Measurements from ENCODE around the gene MMUT.

The MMUT gene

GRCh38 chr6:49416195-49416594 is 46.9 kb downstream of the MMUT start:
- Histone ChIP-seq H3K4me1 (ENCODE audit: insufficient read depth, low read length, severe bottlenecking) (no peaks in the 10 kb centered on the region), H3K9me2 (ENCODE audit: low read depth, low read length) (no peaks in the 10 kb centered on the region), H2AFZ (ENCODE audit: low read length) (no peak overlapping the region), H3K79me2 (ENCODE audit: insufficient read depth, low read length) (no peaks in the 10 kb centered on the region), H3K4me3 (ENCODE audit: low read depth, low read length, poor library complexity, severe bottlenecking) (no peak overlapping the region), H3K27me3 (ENCODE audit: insufficient read depth, low read length) (no peaks in the 10 kb centered on the region), H3K9me3 (ENCODE audit: low read length) (no peaks in the 10 kb centered on the region), H3F3A (ENCODE audit: insufficient read depth, low read length) (no peaks in the 10 kb centered on the region), H4K20me1 (ENCODE audit: insufficient read depth, low read length) (no peaks in the 10 kb centered on the region), H3K4me2 (ENCODE audit: low read length) (no peak overlapping the region), H3K27ac (ENCODE audit: low read depth, low read length, poor library complexity, severe bottlenecking) (no peak overlapping the region), H3K36me3 (ENCODE audit: insufficient read depth, low read length) (no peaks in the 10 kb centered on the region), H3K9ac (ENCODE audit: low read length) (no peak overlapping the region)
- TF ChIP-seq, protein P1, sequence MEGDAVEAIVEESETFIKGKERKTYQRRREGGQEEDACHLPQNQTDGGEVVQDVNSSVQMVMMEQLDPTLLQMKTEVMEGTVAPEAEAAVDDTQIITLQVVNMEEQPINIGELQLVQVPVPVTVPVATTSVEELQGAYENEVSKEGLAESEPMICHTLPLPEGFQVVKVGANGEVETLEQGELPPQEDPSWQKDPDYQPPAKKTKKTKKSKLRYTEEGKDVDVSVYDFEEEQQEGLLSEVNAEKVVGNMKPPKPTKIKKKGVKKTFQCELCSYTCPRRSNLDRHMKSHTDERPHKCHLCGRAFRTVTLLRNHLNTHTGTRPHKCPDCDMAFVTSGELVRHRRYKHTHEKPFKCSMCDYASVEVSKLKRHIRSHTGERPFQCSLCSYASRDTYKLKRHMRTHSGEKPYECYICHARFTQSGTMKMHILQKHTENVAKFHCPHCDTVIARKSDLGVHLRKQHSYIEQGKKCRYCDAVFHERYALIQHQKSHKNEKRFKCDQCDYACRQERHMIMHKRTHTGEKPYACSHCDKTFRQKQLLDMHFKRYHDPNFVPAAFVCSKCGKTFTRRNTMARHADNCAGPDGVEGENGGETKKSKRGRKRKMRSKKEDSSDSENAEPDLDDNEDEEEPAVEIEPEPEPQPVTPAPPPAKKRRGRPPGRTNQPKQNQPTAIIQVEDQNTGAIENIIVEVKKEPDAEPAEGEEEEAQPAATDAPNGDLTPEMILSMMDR (IDR thresholded peaks at IDR 0.05; ENCODE audit: low read length) = no peak
- TF ChIP-seq EZH2 (IDR thresholded peaks at IDR 0.05; ENCODE audit: borderline replicate concordance, low read length) = no peak

DNA sequence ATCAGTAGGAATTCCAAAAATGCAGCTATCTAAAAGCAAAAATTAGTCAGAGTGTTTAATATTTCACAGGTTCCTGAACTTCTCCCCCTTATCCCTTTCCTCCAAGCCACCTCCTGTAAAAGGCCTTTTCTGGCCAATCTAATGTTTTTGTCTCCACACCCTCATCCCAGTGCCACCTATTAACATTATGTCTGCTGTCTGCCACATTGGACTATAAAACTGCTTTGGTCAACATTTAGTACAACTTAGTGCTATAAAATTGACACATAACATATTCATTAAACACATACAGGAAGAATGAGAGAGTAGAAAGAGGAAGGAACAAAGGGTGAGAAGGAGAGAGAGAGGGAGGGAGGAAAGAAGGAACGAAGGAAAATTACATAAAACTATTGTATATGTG is 47.7 kb downstream of the MMUT start:
- no peaks in the 10 kb centered on the region for H3K79me2 ChIP-seq (ENCODE audit: insufficient read depth, low read length)
- H3K9me2 ChIP-seq (ENCODE audit: low read depth, low read length) = no peaks in the 10 kb centered on the region
- H4K20me1 ChIP-seq (ENCODE audit: insufficient read depth, low read length) = no peaks in the 10 kb centered on the region
- H3K9me3 ChIP-seq (ENCODE audit: low read length) = no peaks in the 10 kb centered on the region
- no peaks in the 10 kb centered on the region for H3K4me1 ChIP-seq (ENCODE audit: insufficient read depth, low read length, severe bottlenecking)
- H3K36me3 ChIP-seq (ENCODE audit: insufficient read depth, low read length) = no peaks in the 10 kb centered on the region
- H2AFZ ChIP-seq (ENCODE audit: low read length) = no peak overlapping the region
- H3K4me3 ChIP-seq (ENCODE audit: low read depth, low read length, poor library complexity, severe bottlenecking) = no peak overlapping the region
- H3F3A ChIP-seq (ENCODE audit: insufficient read depth, low read length) = no peaks in the 10 kb centered on the region
- H3K9ac ChIP-seq (ENCODE audit: low read length) = no peak overlapping the region
- H3K27ac ChIP-seq (ENCODE audit: low read depth, low read length, poor library complexity, severe bottlenecking) = no peak overlapping the region
- H3K27me3 ChIP-seq (ENCODE audit: insufficient read depth, low read length) = no peaks in the 10 kb centered on the region
- TF ChIP-seq EZH2 (IDR thresholded peaks at IDR 0.05; ENCODE audit: borderline replicate concordance, low read length) = no peak
- H3K4me2 ChIP-seq (ENCODE audit: low read length) = no peak overlapping the region

- Histone ChIP-seq H3K36me3 (ENCODE audit: insufficient read depth, low read length) (no peaks in the 10 kb centered on the region), H3K9ac (ENCODE audit: low read length) (no peak overlapping the region), H3K9me3 (ENCODE audit: low read length) (no peaks in the 10 kb centered on the region), H2AFZ (ENCODE audit: low read length) (no peak overlapping the region), H3K9me2 (ENCODE audit: low read depth, low read length) (no peaks in the 10 kb centered on the region), H3K4me2 (ENCODE audit: low read length) (no peak overlapping the region), H3K79me2 (ENCODE audit: insufficient read depth, low read length) (no peaks in the 10 kb centered on the region), H3F3A (ENCODE audit: insufficient read depth, low read length) (no peaks in the 10 kb centered on the region), H3K27me3 (ENCODE audit: insufficient read depth, low read length) (no peaks in the 10 kb centered on the region), H4K20me1 (ENCODE audit: insufficient read depth, low read length) (no peaks in the 10 kb centered on the region), H3K4me3 (ENCODE audit: low read depth, low read length, poor library complexity, severe bottlenecking) (no peak overlapping the region), H3K27ac (ENCODE audit: low read depth, low read length, poor library complexity, severe bottlenecking) (no peak overlapping the region), H3K4me1 (ENCODE audit: insufficient read depth, low read length, severe bottlenecking) (no peaks in the 10 kb centered on the region)
- no peak for TF ChIP-seq EZH2 (IDR thresholded peaks at IDR 0.05; ENCODE audit: borderline replicate concordance, low read length)
- TF ChIP-seq, protein P1 (IDR thresholded peaks at IDR 0.05; ENCODE audit: low read length) = no peak
Measured at GRCh38 chr6:49410564-49410963, 52.5 kb downstream of the MMUT start.

DNA sequence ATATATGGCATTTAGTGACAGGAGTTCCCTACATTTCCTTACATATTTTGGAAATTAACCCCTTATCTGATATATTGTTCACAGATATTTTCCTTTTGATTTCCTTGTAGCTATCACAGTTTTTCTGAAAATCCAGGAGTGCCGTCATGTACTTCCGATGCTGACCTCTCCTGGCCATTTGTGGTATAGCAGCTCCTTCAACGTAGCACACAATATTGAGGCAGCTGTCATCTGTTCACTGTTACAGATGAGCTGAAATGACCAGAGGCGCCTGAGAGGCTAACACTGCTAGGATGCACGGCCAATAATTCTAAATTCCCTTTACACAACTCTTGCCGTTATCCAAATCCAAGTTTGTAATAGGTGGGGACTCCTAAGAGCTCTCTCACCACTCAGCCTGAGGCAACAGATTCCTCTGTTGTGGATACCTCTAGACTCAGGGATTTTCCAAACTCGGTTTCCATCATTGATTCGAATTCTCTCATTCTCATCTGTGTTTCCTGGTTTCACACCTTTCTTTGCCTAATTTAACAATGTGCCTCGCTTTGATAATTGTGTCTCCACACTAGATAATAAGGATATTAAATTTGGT is 53.0 kb downstream of the MMUT start:
- H3K9ac ChIP-seq (ENCODE audit: low read length) = no peak overlapping the region
- H3K27me3 ChIP-seq (ENCODE audit: insufficient read depth, low read length) = no peaks in the 10 kb centered on the region
- H3K4me1 ChIP-seq (ENCODE audit: insufficient read depth, low read length, severe bottlenecking) = no peaks in the 10 kb centered on the region
- H3K79me2 ChIP-seq (ENCODE audit: insufficient read depth, low read length) = no peaks in the 10 kb centered on the region
- H3K4me3 ChIP-seq (ENCODE audit: low read depth, low read length, poor library complexity, severe bottlenecking) = no peak overlapping the region
- no peak for TF ChIP-seq EZH2 (IDR thresholded peaks at IDR 0.05; ENCODE audit: borderline replicate concordance, low read length)
- TF ChIP-seq, protein P1 (IDR thresholded peaks at IDR 0.05; ENCODE audit: low read length) = peak; percentile 75
- H2AFZ ChIP-seq (ENCODE audit: low read length) = no peak overlapping the region
- no peaks in the 10 kb centered on the region for H4K20me1 ChIP-seq (ENCODE audit: insufficient read depth, low read length)
- H3K9me3 ChIP-seq (ENCODE audit: low read length) = no peaks in the 10 kb centered on the region
- H3K27ac ChIP-seq (ENCODE audit: low read depth, low read length, poor library complexity, severe bottlenecking) = no peak overlapping the region
- no peaks in the 10 kb centered on the region for H3F3A ChIP-seq (ENCODE audit: insufficient read depth, low read length)
- H3K4me2 ChIP-seq (ENCODE audit: low read length) = no peak overlapping the region
- no peaks in the 10 kb centered on the region for H3K36me3 ChIP-seq (ENCODE audit: insufficient read depth, low read length)
- H3K9me2 ChIP-seq (ENCODE audit: low read depth, low read length) = no peaks in the 10 kb centered on the region
